Esophagus squamous epithelium (tissue), 4 donors: Measurements from ENCODE around the gene GSTM4.

Source experiments
- CTCF ChIP-seq, 6 experiments: fragments of 450-650 bp in 4 of 6; fragments of 200-600 bp in 2 of 6; sonication (generic) in 2 of 6; IDR thresholded peaks; one replicate each; pipeline ENCODE4 v1.5.1; 2016 to 2019; ENCODE audit warnings: antibody characterized with exemption in 6 of 6, mild to moderate bottlenecking in 4 of 6, moderate library complexity in 4 of 6
- POLR2A ChIP-seq, 4 donors: fragments of 450-650 bp; IDR thresholded peaks; one replicate each; pipeline ENCODE4 v1.6.1; 2017; ENCODE audit warnings: antibody characterized with exemption in 4 of 4, mild to moderate bottlenecking in 4 of 4, moderate library complexity in 3 of 4

- TF ChIP-seq POLR2A (IDR thresholded peaks at IDR 0.05) (no peak), CTCF (IDR thresholded peaks at IDR 0.05) (peak; percentile 88 to 100 (median 92))
Observed at GRCh38 chr1:109640285-109640865, 15.5 kb upstream of the GSTM4 start.
